Endothelial cell (in vitro differentiated cells): Measurements from ENCODE around the gene TOP3A. TPM values are rescaled to one million over a fixed set of nuclear protein-coding genes. Genes with fewer than 3 reads are reported as not detected.

Source experiments
- DNase-seq: peaks from one replicate; pipeline ENCODE4 v3.0.0; 2021; ENCODE audit warnings: low spot score
- H3K27ac Mint-ChIP-seq: one replicate; pipeline ENCODE4 v1.8.0; 2021; ENCODE audit warnings: mixed read lengths, inconsistent platforms; ENCODE audit not compliant: unreplicated experiment
- H3K27me3 Mint-ChIP-seq: one replicate; pipeline ENCODE4 v1.8.0; 2021; ENCODE audit warnings: mild to moderate bottlenecking, moderate library complexity, mixed read lengths, inconsistent platforms; ENCODE audit not compliant: unreplicated experiment
- H3K36me3 Mint-ChIP-seq: one replicate; pipeline ENCODE4 v1.8.0; 2021; ENCODE audit warnings: mild to moderate bottlenecking, low read depth, mixed read lengths, inconsistent platforms; ENCODE audit not compliant: unreplicated experiment
- H3K4me1 Mint-ChIP-seq: one replicate; pipeline ENCODE4 v1.8.0; 2021; ENCODE audit warnings: mild to moderate bottlenecking, mixed read lengths, inconsistent platforms; ENCODE audit not compliant: unreplicated experiment
- H3K4me3 Mint-ChIP-seq: one replicate; pipeline ENCODE4 v1.8.0; 2021; ENCODE audit warnings: mild to moderate bottlenecking, mixed read lengths, inconsistent platforms; ENCODE audit not compliant: unreplicated experiment
- H3K9me3 Mint-ChIP-seq: one replicate; pipeline ENCODE4 v1.8.0; 2021; ENCODE audit warnings: mixed read lengths, inconsistent platforms; ENCODE audit not compliant: unreplicated experiment
- total RNA-seq: library from RNA; stranded (reverse); fragmentation: NEBNext Ultra II Directional; extraction: Animal tissue kit (Norgen Biotek cat#: 25700); gene quantifications from one replicate; pipeline ENCODE4 v1.2.1, GENCODE V29; 2021; ENCODE audit not compliant: unreplicated experiment
- TF ChIP-seq, protein P1 (sequence below): fragments of 200-600 bp; sonication (generic); IDR thresholded peaks from one replicate; pipeline ENCODE4 v1.5.0; 2021; ENCODE audit warnings: antibody characterized with exemption; ENCODE audit not compliant: unreplicated experiment

TOP3A gene
- total RNA-seq, 1 donor from 2014 or later, result 39.2 TPM

DNA sequence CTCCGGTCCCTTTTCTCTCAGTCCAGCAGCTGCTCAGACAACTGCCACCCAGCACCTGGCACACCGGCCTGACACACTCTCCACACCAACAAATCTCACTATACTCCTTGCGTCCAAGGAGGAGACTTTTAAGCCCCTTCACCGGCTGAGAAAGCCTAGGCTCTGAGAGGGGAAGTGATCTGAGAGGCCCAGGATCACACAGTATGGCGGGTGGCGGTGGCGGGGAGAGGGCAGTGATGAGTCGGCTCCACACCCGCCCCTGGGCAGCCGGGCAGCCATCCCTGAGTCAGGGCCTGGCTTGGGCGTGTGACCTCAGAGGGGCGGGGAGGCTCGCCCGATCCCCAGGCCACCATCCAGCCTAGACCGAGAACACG is 56.8 kb downstream of the TOP3A start:
- TF ChIP-seq, protein P1, sequence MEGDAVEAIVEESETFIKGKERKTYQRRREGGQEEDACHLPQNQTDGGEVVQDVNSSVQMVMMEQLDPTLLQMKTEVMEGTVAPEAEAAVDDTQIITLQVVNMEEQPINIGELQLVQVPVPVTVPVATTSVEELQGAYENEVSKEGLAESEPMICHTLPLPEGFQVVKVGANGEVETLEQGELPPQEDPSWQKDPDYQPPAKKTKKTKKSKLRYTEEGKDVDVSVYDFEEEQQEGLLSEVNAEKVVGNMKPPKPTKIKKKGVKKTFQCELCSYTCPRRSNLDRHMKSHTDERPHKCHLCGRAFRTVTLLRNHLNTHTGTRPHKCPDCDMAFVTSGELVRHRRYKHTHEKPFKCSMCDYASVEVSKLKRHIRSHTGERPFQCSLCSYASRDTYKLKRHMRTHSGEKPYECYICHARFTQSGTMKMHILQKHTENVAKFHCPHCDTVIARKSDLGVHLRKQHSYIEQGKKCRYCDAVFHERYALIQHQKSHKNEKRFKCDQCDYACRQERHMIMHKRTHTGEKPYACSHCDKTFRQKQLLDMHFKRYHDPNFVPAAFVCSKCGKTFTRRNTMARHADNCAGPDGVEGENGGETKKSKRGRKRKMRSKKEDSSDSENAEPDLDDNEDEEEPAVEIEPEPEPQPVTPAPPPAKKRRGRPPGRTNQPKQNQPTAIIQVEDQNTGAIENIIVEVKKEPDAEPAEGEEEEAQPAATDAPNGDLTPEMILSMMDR, result no peak
- Mint-ChIP-seq H3K4me3 (peak overlapping the region; percentile 97), H3K9me3 (no peaks in the 10 kb centered on the region), H3K27me3 (peaks cover 9% of the 10 kb centered on the region), H3K27ac (peak overlapping the region; percentile 89), H3K36me3 (peaks cover 7% of the 10 kb centered on the region), H3K4me1 (peaks cover 15% of the 10 kb centered on the region)
- DNase-seq, result peak; percentile 67

DNA sequence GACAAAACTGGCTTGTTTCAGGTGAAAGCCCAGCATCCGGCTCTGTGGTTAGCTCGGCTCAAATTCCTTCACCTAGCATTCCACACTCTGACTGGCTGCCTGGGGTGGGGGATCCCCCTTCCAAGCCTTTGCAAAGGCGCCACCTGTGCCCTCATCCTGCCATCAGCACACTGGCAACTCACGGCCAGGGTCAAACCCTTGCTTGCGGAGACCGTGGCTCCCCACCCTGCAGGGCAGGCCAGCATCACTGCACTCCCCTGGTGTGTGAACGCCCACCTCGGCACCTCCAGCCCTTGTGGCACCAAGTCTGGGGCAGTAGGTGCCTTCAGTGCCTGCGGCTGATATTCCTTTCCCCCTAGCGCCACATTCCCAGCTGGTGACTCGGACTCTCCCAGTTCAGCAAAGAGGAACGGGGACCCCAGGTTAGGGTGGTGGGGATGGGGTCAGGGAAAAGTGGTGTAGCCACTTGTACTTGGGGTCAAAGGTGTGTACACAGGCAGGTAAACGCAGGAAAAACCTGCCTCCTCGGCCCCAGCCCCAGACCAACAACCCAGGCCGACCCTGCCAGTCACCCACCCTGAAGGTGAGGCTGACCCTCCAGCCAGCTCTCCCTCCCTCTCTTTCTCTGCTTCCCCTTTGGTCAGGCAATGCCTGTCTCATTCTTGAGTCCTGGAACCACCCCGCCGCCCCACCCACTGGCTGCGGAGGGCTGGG is 57.4 kb downstream of the TOP3A start:
- Mint-ChIP-seq H3K27me3 (peaks cover 8% of the 10 kb centered on the region), H3K9me3 (no peaks in the 10 kb centered on the region), H3K4me1 (peaks cover 15% of the 10 kb centered on the region), H3K27ac (peak overlapping the region; percentile 89), H3K4me3 (peak overlapping the region; percentile 97), H3K36me3 (peaks cover 11% of the 10 kb centered on the region)
- peak; percentile 43 for DNase-seq
- TF ChIP-seq, protein P1, result no peak

DNA sequence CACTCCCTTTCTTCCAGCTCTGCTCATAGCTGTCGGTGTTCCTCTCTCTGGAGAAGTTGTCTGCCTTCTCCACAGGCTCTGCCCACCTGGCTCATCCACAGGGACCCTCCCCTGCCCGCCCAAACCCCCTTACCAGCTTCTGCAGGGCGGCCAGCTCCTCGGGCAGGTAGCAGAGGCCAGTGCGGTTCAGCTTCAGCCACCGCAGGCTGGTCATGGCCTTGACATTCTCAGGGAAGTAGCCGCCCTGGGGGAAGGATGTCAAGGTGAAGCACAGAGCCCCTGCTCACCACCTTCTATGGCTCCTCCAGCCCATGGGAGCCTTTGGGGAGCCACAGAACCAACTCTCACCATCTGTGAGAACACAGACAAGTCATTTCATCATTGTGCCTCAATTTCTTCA is 58.0 kb downstream of the TOP3A start:
- Mint-ChIP-seq H3K36me3 (peaks cover 13% of the 10 kb centered on the region), H3K9me3 (no peaks in the 10 kb centered on the region), H3K27me3 (peaks cover 8% of the 10 kb centered on the region), H3K4me3 (peak overlapping the region; percentile 97), H3K4me1 (peaks cover 15% of the 10 kb centered on the region), H3K27ac (no peak overlapping the region)
- DNase-seq, result no peak
- TF ChIP-seq, protein P1, result no peak

DNA sequence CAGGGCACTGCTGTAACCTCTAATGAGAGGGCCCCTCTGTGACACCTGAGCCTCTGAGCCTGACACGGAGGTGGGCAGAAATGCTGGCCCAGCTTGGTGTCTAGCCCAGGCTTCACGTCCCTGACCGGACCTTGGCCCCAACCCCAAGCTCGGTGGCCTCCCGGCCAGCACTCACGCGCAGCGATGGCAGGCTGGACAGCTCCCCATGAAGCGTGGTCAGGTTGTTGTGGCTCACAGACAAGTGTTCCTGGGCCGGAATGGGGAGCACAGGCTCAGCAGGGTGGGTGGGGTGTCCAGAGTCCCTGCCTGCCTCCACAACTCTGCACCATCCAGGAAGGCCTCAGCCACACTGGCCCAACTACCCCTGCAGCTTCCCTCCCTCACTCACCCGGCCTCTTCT is 58.4 kb downstream of the TOP3A start:
- H3K36me3 Mint-ChIP-seq, result peaks cover 16% of the 10 kb centered on the region
- H3K27ac Mint-ChIP-seq, result no peak overlapping the region
- DNase-seq, result no peak
- no peak overlapping the region for H3K4me3 Mint-ChIP-seq
- H3K9me3 Mint-ChIP-seq, result no peaks in the 10 kb centered on the region
- H3K4me1 Mint-ChIP-seq, result peaks cover 15% of the 10 kb centered on the region
- TF ChIP-seq, protein P1, result no peak
- H3K27me3 Mint-ChIP-seq, result peaks cover 8% of the 10 kb centered on the region

DNA sequence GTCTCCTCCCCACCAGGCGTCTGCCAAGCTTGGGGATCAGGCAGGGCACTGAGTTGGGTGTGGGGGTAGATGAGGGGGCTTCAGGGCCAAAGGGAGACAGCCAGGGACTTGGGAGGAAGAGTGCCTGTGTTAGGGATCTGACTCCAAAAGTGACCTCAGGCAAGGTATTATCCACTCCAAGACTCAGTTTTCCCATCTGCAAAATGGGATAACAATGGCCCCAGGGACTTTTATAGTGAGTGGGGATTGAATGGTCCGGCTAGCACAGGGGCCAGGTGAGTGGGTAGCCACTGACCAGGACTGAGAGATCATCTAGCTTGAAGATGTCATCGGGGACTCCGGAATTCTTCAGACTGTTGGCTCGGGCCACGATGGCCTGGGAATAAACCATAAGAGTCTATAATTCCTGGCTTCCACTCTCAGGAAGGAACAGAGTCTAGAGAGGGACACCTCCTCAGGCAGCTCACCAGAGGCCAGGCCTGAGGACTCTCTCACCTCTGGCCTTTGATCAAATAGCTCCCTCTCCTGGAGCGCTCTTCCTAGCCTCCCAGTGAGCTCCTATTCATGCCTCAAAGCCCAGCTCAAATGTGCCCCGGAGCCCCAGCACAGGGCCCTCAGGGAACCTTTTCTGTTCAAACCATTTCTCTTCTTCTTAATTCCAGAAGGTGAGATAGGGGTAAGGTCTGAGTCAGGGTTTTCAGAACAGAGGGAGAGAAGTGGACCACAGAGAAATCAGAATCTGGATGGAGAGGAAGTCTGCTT is 59.7 kb downstream of the TOP3A start:
- H3K4me1 Mint-ChIP-seq, result peaks cover 15% of the 10 kb centered on the region
- no peak overlapping the region for H3K27ac Mint-ChIP-seq
- TF ChIP-seq, protein P1, result no peak
- DNase-seq, result no peak
- peaks cover 26% of the 10 kb centered on the region for H3K36me3 Mint-ChIP-seq
- H3K27me3 Mint-ChIP-seq, result peaks cover 9% of the 10 kb centered on the region
- peak overlapping the region; percentile 25 for H3K4me3 Mint-ChIP-seq
- no peaks in the 10 kb centered on the region for H3K9me3 Mint-ChIP-seq
